GM18870 (cell line): ENCODE data around the gene SUGCT.
"Not testable (repeated sequence)": the region's sequence is repeated elsewhere in the genome, so short reads cannot be mapped to it uniquely, and the experiment has no call there.

ENCODE experiments used
- ATAC-seq: cut with Tn5 transposase; IDR thresholded peaks from one replicate; pipeline ENCODE4 v1.9.1; 2021; ENCODE audit warnings: moderate library complexity; ENCODE audit not compliant: unreplicated experiment

Gene SUGCT

DNA sequence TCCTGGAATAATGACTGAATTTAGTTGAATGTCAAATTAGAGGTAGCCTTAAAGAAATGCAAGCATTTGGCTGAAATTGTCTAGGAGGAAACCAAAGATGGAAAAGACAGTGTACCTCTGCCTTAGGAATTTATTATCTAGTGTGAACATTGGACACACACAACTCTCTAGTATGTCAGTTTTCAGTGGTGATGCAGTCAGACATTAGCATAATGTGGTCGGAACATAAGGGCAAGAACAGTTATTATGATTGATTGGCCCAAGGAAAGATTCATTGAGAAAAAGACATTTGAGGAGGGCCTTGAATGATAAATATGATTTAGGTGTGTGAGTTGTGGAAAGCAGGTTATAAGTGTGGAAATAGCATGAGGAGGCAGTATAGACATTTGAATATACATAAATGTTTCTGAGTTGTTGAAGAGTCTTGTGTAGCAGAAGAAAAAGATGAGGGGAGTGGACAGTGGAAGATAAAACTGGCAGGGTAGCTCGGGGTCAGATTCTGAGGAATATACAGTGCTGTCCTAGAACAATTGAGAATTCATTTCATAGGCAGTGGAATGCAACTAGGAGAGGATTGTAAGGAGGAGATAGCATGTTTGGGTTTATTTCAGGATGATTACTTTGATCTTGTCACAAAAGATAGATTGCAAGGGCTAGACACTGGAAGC, 414.7 kb downstream of the SUGCT start:
- no peak for ATAC-seq

DNA sequence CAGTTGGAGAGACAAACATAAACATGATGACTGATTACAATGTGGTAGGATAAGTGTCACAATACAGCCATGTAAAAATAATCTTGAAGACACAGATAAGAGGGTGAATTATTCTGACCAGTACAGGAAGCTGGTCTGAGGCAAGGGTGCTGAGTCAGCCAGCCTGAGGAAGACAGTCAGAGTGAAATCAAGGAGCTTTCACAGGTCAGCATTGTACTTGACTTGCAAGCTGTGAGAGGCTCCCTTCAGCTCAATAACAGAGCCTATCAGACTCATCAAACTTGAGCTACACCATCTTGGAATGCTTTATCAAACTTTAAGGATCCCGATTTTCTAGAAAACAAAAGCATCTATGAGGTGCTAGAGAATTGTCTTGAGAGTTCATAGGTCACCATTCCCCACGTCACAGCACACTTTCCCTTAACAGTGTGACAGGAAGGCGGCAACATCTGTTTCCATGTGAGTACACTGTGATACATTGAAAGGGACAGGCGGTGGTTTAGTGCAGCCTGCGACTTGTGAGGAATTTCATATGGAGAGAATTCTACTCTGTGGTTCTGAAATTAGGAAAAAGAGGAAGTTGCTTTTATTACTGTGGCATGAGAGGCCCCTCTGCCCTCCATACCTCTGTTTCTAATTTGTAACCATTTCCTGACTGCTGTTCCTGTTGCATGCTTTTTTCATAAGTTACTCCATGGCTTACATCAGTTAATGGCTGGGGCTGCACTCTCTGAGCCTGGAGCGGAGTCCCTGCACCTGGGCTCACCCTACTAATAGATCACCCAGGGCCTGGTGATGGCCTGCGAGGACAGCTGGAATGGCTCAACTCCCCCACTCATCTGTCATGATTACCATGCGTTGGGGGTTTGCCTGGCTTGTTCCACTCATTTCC, 417.1 kb downstream of the SUGCT start:
- ATAC-seq, result peak; percentile 79

DNA sequence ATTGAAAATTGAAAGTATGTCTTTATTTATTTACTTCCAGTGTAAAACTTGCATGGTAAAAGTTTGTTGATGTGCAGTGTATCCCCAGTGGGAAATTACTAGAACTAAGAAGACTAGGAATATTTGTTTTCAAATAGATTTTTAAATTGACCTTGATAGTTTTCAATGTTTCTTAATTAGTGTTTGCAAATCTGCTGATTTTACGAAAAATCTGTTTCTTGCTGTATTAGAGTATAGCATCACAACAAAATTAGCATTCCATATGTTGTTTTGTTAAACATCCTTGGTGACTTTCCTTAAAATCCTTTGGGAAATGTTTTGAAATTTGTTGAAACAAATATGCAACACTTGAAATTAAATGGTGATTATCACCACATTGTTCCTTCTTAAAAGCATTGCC, 425.9 kb downstream of the SUGCT start:
- ATAC-seq, result no peak

DNA sequence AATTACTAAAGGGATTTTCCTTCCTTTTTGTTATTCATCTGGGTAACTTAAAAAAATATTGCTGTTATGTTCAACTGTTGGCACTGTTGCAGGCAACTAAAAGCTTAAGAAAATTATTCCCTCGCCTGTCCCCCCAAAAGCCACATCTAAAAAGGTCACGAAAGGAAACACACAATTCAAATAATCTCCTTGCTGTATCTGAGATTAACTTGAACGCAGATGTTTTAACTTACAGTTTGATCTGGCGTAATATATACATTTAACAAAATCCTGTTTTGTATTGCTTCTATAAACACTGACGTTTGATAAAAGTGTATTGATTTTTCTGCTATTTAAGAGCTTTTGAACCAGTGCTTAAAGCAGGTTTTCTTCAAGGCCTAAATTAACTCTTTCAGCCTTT, 432.1 kb downstream of the SUGCT start:
- no peak for ATAC-seq

DNA sequence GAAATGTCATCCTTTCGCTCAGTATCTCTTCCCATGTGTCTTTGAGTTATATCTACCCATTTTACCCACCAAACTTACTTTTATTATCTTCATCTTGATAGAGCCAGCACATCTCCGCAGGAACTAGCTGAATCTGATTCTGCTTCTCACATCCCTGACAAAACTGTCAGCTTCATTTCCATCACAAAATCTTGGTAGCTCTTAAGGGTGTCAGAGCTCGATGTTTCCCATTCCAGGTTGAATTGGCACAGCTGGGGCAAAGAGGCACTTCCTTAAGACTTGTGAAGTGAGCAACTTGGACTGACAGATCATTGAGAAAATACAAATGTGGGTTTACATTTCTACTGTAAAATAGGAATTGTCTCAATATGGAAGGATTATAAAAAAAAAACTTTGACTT, 434.5 kb downstream of the SUGCT start:
- no peak for ATAC-seq

DNA sequence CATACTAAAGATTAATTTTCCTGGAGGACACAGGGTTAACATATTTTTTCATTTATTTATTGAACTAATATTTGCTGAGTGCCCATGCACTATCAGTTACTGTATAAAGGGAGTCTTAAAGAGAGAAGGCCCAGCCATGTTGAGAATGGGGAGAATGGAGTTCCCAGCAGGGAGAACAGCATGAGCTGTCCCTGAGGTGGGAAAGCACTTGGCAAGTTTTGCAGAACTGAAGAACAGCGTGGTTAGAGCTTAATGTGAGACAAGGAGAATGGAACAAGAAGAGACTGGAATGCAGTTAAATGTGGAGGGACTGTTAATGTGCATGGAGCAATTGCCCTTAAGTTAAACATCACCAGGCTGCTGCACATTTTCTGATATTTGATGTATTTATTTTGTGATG, 435.4 kb downstream of the SUGCT start:
- no peak for ATAC-seq

DNA sequence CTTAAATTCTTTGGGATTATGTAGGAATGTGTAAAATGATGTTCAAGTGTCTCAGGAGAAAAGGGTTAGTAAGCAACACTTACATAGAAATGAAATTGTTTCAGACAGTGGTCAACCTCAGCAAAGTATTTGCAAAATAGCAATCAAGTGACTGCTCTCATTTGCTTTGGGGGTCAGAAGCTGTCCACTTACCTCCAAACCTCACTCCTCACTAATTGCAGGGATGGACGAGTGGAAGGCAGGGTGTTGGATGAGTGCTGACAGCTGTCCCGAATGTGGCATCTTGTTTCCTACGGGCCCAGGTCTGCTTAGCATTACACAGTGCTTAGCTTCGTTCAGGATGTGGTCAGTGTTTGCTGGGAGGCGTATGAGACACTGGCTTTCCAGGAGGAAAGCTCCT, 437.0 kb downstream of the SUGCT start:
- no peak for ATAC-seq

DNA sequence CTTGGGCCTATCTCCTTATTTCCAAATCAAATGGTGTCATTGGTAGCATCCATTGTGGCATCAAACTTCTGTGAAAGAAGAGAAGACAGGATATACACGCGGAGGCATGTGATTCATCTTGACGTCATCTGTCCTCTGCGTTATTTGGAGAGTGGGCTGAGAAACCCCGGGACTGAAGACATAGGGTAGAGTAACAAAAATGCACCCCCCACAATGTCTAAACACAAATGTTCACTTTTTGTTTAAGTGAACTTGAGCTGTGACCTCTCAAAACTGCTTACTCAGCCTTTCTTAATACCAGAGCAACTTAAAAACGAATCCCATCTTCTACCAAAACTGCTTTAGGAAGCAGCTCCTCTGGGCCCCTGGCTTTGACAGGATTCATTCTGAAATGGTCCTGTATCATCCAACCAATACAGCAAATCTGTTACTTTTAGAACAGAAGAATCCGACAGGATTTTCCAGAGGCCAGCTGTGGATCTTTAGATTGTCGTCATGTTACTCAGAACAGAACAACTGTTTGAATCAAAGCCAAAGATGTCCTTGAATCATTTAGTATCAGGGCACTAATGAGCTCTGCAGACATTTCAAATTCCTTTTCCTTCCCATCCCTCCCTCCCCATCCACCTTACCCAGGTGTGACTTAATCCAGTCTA, 438.1 kb downstream of the SUGCT start:
- ATAC-seq, result no peak

DNA sequence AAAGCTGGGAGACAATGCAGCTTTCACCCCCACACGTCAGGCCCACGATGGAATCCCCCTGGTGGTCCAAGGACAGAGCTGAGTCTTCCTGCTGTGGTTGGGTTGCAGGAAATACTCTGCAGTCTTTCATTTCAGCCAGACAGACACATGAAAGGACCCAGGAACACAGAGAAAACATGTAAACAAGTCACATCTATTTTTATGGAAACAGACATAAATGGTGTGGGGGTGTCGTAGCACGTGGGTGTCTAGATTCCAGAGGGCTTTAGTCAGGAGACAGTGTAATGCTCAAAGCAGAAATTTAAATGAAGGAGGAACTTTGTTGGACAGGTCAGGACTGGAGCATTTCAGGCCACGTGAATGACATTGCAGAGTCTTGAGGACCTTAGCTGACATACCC, 444.6 kb downstream of the SUGCT start:
- no peak for ATAC-seq

DNA sequence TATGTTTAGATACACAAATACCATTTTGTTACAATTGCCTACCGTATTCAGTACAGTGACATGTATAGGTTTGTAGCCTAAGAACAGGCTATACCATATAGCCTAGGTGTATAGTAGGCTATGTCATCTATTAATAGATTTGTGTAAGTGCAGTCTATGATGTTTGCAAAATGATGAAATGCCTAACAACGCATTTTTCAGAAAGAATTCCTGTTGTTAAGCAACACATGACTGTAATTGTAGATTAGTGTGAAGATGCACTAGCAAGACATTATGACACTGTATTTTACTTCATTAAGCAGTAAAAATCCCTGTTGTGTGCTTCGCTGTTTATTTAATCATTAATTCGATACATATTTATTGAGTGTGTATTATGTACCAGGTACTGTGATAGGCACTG, 446.0 kb downstream of the SUGCT start:
- no peak for ATAC-seq

DNA sequence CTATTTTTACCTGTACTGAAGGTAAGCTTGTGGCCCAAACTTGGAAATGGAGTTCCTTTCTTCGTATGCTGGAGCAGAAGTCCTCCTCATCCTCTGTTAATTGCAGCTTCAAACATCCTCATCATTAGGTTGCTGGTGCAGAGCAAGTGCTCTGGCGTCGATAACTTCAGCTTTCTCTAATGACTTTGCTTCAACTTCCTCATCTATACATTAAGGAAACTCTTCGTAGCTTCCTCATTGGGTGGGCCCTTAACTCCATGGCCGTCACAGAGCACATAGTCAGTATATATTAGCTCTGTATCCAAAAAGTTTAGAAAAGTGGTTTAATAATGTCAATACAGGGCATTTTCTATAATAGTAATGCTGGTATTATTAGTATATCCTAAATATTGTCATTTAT, 447.7 kb downstream of the SUGCT start:
- ATAC-seq, result no peak

DNA sequence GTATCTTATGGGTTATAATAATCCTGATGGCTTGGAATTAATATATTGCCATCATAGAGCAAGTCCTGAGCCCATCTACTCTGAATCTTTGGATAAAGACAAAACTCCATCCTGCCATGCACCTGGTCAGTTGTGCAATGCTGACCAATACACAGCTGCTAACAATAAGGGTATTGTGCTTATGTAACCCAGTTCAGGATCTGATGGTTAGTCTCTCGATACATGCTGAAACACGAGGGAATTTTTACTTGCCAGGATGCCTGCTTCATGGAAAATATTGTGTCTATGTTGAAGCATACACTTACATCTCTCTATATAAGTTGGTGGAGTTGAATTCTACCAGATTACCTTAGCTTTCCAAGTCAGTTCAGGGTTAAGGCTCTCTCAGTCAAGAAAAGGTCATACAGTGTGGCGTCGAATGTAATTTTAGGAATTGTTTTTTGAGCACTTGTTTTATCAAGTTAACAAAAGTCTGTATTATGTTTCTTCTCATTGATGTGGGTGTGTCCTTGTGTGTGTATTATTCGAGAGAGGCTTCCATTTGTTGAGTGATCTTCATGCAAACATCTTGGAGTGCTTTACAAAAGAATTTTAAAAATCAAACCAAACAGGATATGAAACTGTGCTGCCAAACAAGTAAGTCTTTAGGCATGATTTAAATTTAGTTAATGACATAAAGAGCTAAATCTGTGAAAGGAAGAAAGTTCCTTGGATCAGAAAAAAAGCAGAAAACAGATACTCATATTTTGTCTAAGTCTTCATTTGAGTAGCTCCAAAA, 449.1 kb downstream of the SUGCT start:
- no peak for ATAC-seq

DNA sequence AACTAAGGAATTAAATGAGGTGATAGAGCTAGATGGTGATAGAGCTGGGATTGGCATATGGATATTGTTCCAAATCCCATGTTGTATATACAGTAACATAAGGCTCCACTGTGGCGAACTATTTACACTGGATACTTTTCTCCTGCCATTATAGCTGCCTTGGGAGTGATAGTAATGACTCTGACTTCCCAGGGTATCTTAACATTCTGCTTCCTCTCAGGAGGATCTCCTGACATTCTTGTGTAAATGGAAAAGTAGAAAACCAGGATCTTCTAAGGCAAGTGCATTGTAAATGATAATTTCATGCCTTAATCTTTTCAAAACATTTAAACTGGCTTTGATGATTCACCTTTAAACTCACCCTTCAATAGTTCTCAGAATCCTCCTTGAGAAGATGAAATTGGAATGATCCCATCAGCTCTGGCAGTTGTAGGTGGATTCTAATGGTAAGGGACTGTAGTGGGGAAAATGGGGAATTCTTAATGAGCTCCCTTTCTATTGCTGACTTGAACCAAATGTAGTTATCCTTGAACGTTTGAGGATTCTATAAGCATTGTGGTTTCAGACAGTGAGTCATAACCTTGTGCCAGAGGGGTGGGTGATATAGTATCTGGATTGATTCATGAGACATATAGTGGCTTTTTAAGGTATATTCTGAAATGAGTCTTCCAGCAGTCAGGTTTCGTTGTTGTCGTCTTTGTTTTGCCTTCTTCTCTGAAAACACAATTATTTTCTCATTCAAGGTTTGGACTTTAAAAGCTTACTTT, 450.0 kb downstream of the SUGCT start:
- no peak for ATAC-seq

DNA sequence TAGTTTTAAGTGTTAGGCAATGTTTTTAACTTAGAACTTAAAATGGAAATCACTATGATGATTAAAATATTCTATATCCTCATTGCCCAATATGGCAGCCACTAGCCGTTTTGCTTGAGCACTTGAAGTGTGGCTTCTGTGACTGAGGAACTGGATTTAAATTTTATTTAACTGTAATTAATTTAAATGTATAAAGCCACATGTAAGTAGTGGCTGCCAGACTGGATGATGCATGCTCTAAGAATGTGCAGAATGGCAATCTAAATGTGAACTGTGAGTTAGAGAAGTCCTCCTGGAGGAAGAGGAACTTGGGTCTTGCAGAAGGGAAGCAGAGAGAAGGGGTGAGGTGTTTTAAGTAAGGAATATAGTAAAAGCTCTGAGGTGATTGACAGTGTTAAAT, 451.4 kb downstream of the SUGCT start:
- ATAC-seq, result no peak

DNA sequence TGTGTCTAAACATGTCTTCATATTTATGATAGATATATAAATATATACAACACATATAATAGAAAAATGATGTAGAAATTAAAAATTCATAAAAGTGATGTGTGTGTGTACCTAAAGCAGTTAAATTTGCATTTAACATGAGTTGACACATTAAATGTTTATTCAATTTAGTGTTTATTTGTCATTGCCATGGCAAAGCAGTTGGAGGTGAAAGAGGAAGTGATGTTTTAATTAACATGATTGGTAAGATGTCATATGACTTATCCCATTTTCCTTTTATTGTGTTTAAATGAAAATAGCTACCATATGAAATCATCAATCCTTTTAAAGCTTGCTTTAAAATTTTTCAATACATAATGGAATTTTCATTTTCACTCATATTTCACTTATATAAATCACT, 452.6 kb downstream of the SUGCT start:
- no peak for ATAC-seq

DNA sequence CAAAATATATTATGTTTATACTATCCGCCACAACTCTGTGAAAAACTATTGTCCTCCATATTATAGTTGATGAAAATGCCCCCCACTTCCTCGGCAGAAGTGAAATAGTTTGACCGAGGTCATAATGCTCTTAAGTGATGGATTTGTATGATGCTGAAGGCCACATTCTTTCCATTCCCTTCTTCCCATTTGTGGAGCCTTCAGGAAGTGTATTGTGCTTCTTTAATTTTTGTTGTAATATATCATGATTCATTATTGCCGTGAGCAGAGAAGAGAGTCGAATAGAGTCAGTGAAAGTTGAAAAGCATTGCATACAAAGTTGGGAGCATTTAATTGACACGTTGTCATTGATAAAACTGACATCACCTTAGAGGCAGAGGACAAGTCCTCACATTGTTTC, 460.3 kb downstream of the SUGCT start:
- no peak for ATAC-seq

DNA sequence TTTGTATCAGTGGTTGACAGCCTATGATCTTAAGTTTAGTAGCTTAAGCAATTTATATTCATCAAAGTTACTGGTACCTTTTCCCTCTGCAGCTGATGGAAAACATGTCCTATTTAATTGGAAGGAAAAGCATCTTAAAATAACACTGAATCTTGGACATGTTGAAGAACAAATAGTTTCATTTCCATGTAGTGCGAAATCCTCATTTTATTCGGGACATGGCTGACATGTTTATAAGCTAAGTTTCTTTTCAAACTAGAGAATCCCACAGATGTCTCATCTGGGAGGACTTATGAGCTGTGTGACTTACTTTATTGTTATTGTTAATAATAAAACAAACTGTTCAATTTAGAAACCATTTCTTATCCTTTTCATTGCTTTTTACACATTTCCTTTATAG, 461.0 kb downstream of the SUGCT start:
- no peak for ATAC-seq

DNA sequence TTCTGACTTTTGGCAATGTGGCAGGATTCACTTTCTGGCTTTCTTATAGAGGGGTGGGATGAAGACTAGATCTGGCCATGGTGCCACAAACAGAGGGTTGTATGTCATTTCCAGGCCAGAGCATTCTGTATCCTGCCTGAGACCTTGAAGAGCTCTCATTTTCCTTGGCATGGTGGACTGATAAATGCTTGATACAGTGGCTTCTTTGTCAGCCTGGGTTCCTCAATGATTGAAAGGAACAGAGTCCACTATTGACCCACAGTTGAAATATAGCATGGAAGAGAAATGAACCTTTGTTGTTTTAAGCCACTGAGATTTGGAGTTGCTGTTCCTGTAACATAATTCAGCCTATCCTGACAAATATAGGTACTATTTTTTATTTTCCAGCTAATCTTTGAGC, 462.7 kb downstream of the SUGCT start:
- no peak for ATAC-seq

DNA sequence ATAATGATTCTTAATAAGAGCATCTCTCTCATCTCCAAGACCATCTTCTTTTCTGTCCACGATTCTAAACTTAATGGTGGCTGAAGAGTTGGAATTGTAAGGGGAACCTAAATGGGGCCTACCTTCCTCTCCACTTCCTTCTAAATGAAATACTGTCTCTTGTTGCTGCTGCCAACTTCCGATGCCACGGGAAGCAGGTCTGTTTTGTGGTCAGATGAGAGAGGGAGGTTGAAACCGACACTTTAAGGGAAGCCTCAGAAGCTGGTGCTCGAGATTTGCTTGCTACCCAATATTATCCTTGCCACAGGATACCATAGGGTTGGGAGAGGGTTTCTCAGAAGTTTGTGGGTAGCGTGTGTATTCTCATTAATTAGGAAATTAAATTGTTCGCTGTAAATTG, 464.1 kb downstream of the SUGCT start:
- no peak for ATAC-seq

DNA sequence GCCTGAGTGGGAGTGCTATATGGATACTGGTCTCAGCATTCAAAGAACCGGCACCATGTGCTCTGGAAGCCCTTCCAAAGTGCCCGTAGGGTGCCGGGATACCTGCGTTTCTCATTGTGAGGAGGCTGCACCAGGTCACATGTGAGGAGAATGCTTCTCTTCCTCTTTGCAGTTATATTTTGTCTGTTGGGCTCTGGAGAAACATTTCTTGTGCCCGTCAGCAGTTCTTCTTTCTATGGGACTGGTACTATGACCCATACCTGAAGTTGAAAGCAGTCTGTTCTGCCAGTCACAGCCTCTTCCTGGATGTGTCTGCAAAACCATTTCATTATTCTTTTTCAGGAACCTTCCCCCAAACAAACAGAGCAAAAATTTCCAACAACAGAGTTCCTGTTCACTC, 465.0 kb downstream of the SUGCT start:
- ATAC-seq, result no peak

DNA sequence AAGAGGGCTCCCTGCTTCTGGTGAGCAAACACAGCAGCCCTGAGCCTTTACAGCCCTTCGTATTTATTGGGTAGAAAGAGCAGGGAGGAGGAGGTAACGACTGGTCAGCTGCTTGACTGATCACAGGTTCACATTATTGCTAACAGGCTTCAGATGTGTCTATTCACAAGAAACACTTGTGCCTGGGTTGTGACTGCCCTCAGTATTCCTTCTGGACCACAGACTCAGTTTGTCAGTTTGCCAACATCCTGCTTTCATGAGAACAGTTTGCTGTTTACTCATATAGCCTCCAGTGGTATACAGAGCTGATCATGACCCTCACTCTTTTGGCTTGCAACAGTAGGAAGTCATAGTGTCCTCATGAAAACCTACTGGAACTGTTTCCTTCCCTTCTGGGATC, 467.5 kb downstream of the SUGCT start:
- ATAC-seq, result not testable (repeated sequence)
